RWPE2 (cell line): ENCODE results near the gene TCOF1.

ENCODE experiments used
- ATAC-seq: fragments of 200-7000 bp; cut with Tn5 transposase; 3 replicates; pipeline ENCODE4 v1.9.1; 2021; ENCODE audit warnings: low read depth
- DNase-seq: peaks from one replicate; pipeline ENCODE4 v3.0.0-alpha.2; 2020; ENCODE audit warnings: low spot score
- H3K27ac ChIP-seq: fragments of 450-650 bp; 2 replicates; pipeline ENCODE4 v1.5.1; 2017; ENCODE audit warnings: mild to moderate bottlenecking; ENCODE audit not compliant: poor library complexity, severe bottlenecking
- H3K27me3 ChIP-seq: fragments of 250-450 bp; sonication (Bioruptor Pico); 2 replicates; pipeline ENCODE4 v1.5.1; 2021; ENCODE audit warnings: mild to moderate bottlenecking, moderate library complexity; ENCODE audit not compliant: insufficient read depth, poor library complexity, severe bottlenecking
- H3K36me3 ChIP-seq: fragments of 250-450 bp; sonication (Bioruptor Pico); 2 replicates; pipeline ENCODE4 v1.5.1; 2020; ENCODE audit warnings: low read depth, mild to moderate bottlenecking, moderate library complexity
- H3K4me1 ChIP-seq: fragments of 250-450 bp; sonication (Bioruptor Pico); 2 replicates; pipeline ENCODE4 v1.5.1; 2021; ENCODE audit warnings: mild to moderate bottlenecking, moderate library complexity; ENCODE audit not compliant: insufficient read depth, poor library complexity, severe bottlenecking
- H3K4me3 ChIP-seq: fragments of 250-450 bp; sonication (Bioruptor Pico); 2 replicates; pipeline ENCODE4 v1.5.1; 2021; ENCODE audit warnings: mild to moderate bottlenecking, moderate library complexity; ENCODE audit not compliant: severe bottlenecking
- H3K9me3 ChIP-seq: fragments of 250-450 bp; sonication (Bioruptor Pico); 2 replicates; pipeline ENCODE4 v1.5.1; 2021; ENCODE audit warnings: mild to moderate bottlenecking, moderate library complexity; ENCODE audit not compliant: severe bottlenecking
- TF ChIP-seq, protein P1 (sequence below): fragments of 450-650 bp; IDR thresholded peaks from one replicate; pipeline ENCODE4 v1.5.1; 2017; ENCODE audit warnings: mild to moderate bottlenecking, moderate library complexity; ENCODE audit not compliant: poor library complexity, severe bottlenecking

TCOF1 gene

GRCh38 chr5:150346592-150346991 lies 10.9 kb upstream of the TCOF1 start:
- H3K36me3 ChIP-seq, result no peaks in the 10 kb centered on the region
- no peaks in the 10 kb centered on the region for H3K9me3 ChIP-seq
- H3K4me3 ChIP-seq, result no peak overlapping the region
- DNase-seq (no peak), ATAC-seq (no peak)
- H3K27ac ChIP-seq, result no peak overlapping the region
- no peaks in the 10 kb centered on the region for H3K27me3 ChIP-seq
- TF ChIP-seq, protein P1, sequence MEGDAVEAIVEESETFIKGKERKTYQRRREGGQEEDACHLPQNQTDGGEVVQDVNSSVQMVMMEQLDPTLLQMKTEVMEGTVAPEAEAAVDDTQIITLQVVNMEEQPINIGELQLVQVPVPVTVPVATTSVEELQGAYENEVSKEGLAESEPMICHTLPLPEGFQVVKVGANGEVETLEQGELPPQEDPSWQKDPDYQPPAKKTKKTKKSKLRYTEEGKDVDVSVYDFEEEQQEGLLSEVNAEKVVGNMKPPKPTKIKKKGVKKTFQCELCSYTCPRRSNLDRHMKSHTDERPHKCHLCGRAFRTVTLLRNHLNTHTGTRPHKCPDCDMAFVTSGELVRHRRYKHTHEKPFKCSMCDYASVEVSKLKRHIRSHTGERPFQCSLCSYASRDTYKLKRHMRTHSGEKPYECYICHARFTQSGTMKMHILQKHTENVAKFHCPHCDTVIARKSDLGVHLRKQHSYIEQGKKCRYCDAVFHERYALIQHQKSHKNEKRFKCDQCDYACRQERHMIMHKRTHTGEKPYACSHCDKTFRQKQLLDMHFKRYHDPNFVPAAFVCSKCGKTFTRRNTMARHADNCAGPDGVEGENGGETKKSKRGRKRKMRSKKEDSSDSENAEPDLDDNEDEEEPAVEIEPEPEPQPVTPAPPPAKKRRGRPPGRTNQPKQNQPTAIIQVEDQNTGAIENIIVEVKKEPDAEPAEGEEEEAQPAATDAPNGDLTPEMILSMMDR, result no peak
- no peaks in the 10 kb centered on the region for H3K4me1 ChIP-seq

- H3K4me1 ChIP-seq, result no peaks in the 10 kb centered on the region
- H3K27me3 ChIP-seq, result no peaks in the 10 kb centered on the region
- TF ChIP-seq, protein P1, result no peak
- H3K4me3 ChIP-seq, result no peak overlapping the region
- ATAC-seq, result no peak
- no peaks in the 10 kb centered on the region for H3K36me3 ChIP-seq
- no peak overlapping the region for H3K27ac ChIP-seq
- H3K9me3 ChIP-seq, result no peaks in the 10 kb centered on the region
- DNase-seq, result no peak
Measured at GRCh38 chr5:150347003-150347402, 10.5 kb upstream of the TCOF1 start.

DNA sequence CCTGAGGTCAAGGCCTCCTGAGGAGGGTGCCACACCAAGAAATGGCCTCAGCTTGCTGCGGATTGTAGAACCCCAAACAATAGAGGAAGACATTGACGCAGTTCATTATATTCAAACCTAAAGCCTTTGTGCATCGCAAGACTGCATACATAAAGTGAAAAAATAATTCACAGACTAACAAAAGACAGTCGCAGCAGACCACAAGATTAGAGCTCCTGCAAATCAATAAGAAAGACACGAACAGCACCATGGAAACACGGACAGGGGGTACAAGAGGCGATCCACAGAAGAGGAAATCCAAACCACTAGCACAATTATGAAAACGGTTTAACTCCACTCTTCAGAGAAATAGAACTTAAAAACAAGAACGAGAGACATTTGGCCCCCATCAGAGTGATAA lies 10.0 kb upstream of the TCOF1 start:
- H3K9me3 ChIP-seq, result no peaks in the 10 kb centered on the region
- no peak overlapping the region for H3K27ac ChIP-seq
- ATAC-seq, result no peak
- TF ChIP-seq, protein P1, result no peak
- H3K36me3 ChIP-seq, result no peaks in the 10 kb centered on the region
- H3K4me1 ChIP-seq, result no peaks in the 10 kb centered on the region
- no peak for DNase-seq
- H3K4me3 ChIP-seq, result no peak overlapping the region
- H3K27me3 ChIP-seq, result no peaks in the 10 kb centered on the region

DNA sequence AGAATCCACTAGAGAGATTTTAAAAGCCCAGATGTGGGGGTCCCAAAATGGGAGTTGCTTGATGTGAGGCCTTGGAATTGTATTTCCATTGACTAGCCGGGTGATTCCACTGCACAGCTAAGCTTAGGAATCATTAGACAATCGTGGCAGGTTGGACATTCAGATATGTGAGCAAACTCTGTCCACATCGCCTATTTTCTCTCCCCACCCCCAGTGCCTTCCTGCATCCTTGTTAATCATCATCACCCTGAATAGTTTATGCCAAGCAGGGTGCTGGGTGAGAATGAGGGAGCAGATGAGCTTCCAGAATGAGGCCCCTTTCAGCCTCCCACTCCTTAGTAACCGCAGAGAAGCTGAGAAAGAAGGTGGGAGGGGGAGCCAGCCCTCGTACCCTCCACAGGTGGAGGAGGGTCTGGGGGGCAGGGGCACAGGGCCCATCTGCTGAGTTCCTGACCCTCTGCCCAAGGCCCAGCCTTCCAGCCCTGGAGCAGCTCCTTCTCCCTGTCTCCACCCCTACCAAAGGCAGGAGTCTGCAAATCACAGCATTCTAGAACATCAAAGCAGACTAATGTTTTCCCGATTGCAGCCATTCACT lies 7.7 kb upstream of the TCOF1 start:
- Histone ChIP-seq H3K9me3 (no peaks in the 10 kb centered on the region), H3K4me3 (no peak overlapping the region), H3K36me3 (no peaks in the 10 kb centered on the region), H3K27me3 (no peaks in the 10 kb centered on the region), H3K4me1 (no peaks in the 10 kb centered on the region), H3K27ac (no peak overlapping the region)
- TF ChIP-seq, protein P1, result no peak
- ATAC-seq (no peak), DNase-seq (no peak)

GRCh38 chr5:150350524-150351344 lies 6.8 kb upstream of the TCOF1 start:
- Histone ChIP-seq H3K4me3 (no peak overlapping the region), H3K27ac (no peak overlapping the region), H3K36me3 (no peaks in the 10 kb centered on the region), H3K9me3 (no peaks in the 10 kb centered on the region), H3K27me3 (no peaks in the 10 kb centered on the region), H3K4me1 (no peaks in the 10 kb centered on the region)
- peak; percentile 82 for DNase-seq
- ATAC-seq, result peak; percentile 93
- TF ChIP-seq, protein P1, result peak; percentile 97
